NCI-H82 treated with DMSO at 0.1 percent for 48 hours (cell line): ENCODE measurements around the gene P4HB.

ENCODE experiments used
- DNase-seq: peaks from one replicate; lab custom pipeline; 2025; ENCODE audit not compliant: unreplicated experiment; lab: John Stamatoyannopoulos, UW

P4HB gene

DNA sequence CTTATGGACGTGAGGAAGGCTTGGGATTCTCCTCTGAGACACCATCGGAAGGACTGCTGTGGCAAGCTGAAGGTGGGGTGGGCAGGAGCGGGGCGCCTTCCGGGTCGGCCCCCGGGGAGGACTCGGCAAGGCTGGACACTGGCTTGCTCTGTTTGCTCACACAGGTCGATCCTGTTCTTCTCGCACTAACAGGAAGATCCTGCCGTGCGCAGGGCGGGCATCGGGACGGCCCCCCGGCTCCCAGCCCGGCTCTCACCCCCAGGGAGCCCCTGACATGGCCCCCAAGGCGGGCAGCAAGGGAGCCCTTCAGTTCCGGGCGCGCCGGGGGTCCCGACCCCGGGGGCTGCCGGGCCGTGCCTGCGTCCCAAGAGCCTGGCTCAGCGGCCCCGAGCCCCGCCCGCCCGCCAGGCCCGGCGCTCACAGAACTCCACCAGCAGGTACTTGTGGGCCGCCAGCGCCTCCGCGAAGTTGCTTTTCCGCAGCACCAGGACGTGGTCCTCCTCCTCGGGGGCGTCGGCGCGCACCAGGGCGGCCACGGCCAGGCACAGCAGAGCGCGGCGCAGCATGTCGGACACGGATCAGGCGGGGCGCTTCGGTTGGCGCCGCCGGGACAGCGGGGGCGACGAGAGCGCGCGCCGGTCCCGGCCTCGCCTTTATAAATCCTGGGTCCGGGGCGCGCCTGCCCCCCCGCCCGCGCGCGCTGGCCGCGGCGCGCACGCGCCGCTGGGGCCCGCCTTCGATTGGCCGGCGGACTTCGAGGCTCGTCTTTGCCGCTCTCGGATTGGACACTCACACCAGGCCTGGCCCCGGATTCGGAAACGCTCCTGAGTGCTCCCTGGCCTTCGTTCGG is at the start of gene P4HB:
P4HB (minus strand) TSS at position 630 of the 850 bp plus-strand sequence; CDS start at position 566, 64 bp downstream.
- DNase-seq = no peak

DNA sequence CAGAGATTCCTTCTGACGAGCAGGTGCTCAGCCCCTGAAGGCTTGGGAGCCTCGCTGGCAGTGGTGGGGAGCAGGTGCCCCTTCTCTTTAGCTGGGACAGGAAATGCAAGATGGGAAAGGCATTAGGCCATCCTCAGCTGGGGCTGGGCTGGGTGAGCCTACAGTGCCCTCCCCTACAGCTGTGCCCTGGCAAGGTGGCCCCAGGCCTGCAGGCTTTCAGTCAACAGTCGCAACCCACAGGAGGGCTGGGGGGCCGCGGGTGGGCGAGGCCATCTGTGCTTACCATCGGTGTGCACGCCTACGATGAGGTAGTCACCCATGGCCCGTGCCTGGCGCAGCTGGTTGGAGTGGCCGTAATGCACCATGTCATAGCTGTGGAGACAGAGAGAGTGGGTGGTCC is 48.9 kb upstream of the P4HB start:
- DNase-seq = no peak

DNA sequence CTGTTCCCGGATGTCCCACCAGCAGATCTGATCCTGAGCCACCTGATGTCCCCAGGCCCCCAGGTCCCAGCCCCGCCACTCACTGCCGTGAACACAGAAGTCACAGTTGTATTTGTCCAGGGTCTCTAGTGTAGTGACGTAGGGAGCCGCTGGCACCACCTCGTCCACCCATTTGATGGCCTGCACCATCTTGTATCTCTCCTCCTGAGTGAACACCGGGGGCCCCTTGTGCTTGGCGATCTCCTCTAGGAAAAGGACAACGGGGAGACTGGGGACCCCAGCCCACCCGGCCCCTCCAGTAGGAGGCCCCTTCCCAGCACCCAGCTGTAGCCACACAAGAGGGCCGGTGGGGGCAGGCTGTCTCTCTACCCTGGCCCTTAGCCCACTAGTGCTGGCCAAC is 48.5 kb upstream of the P4HB start:
- no peak for DNase-seq

DNA sequence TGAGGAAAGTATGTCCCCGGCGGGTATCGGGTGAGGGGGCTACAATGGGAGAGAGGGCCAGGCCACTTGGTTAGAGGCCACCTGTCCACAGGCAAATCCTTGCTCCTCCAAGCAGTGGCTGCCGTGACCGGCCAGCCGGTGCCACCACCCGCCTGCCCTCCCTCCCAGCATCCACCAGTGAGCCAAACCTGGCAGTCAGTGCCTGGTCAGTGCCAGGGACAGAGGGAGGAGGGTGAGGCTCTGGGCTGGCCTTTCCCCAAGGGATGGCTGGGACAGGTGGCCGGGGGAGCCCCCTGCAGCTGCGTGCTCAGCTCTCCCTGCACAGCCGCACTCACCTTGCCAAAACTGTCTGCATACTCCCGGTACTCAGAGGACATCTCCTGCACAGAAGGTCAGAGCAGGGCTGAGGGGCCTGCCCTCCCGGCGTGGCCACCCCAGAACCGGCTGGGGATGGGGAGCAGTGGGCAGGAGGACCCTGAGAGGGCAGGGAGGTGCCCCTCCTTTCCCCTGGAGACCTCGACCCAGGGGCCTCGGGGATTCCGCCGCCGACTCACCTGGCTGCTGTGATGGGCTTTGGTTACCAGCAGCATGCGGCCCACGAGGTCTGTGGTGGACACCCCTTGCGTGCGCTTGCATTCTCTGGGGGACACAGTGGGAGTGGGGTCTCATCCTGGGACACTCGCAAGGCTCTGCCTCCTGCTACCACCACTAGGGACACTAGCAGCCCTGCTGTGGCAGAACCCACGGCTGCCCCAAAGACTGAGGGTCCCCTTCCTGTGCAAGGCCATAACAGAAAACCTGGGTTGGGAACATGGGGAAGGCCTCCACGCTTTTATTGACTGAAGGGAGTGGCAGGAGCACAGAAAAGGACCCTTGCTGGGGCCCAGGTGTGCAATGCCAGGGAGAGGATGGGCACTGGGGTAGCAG is 47.1 kb upstream of the P4HB start:
- no peak for DNase-seq

DNA sequence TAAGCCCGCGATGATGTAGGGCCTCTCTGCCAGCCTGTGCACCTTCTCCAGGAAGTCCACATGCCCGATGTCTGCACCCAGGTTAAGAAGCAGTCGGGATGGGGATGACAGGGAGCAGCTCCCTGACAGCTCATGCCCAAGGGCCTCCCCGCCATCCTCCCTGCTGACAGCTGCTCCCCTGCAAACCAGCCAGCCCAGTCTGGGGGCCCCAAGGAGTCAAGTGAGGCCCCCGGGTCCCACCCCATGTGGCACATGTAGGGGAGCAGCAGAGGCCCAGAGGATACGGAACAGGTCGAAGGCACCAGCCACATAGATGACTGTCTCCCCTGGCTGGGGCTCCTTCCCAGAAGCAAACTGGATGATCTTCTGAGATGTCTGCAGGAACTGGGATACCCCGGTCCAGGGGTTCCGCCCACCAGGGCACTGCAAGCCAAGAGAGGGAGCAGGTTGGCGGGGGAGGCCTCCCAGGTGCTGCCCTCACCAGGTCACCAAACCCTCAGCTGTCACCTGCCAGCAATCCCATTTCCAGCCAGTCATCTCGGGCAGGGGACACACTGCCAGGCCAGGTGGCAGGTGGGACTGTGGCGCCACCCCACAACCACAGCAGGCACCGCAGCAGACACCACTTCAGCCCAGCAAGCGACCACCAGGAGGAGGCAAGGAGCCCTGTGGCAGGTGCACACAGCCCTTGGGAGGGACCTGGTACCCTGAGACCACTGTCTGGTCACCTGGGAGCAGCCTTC is 46.3 kb upstream of the P4HB start:
- DNase-seq = no peak

DNA sequence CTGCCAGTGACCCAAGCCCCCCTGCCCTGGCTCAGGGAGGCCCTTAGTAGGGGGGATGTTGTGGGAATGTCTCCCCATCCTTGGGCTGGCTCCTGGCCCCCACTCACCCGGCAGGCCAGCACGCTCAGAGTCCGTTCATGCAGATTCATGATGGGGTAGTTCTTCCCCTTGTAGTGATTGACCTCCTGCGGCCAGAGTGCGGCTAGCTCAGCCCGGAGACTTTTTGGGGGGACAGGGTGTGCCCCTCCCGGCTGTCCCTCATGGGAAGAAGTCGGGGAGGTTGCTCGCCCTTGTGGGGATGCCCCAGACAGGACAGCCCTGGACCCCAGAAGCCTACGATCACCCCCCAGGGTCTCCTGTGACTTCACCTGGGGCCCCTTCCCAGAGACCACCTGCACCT is 45.7 kb upstream of the P4HB start:
- DNase-seq = no peak

DNA sequence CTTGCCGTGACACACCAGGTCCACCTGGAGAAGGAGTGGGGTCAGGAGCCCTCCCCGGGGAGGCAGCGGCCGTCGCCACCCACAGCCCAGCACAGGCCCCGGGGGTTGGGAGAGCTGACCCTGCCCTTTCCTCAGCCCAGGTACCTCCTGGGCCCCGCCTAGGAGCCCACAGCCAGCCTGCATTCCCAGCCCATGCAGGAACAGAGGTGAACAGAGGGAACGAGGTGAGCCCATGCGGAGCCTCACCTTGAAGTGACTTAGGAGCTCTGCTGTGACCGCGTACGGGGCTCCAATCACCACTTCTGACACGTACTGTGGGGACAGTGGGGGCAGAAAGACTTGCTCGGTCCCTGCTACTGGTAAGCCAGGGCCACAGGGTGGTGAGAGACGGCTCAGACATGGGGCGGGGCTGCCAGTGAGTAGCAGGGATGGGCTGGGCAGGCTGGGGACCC is 45.1 kb upstream of the P4HB start:
- no peak for DNase-seq

DNA sequence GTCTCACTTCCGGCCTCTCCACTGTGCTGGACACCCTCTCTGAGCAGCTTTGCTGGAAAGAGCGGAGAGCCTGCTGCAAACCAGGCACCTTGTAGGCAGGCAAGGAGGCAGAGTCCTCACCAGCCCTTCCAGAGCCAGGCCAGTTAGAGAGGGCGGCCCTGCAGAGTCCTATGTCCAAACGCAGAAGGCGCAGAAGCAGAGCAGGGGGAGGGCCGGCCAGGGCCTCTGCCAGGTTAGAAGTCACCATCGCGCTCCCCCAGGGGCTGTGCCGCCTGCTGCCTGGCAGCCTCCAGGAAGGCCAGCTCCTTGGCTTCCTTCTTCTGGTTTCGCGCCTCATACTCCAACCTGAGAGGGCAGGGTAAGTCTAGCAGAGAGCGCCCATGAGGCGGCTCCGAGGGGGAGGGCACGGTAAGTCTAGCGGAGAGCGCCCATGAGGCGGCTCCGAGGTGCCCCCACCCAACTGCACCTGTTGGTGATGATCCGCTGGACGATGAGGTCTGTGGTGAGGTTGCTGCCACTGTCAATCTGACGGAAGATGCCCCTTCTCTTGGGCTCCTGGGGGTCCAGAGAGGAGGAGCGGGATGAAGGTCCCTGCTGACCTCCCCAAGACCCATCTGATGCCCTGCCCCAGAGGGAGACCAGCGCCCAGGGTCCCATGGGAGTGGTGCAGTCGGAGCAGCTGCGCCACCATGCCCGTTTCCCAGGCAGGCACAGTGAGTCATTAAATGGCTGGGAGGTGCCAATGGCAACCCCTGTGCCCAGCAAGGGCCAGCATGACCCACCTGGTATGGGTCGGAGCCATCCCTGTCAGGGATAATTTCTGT is 44.5 kb upstream of the P4HB start:
- DNase-seq = no peak

DNA sequence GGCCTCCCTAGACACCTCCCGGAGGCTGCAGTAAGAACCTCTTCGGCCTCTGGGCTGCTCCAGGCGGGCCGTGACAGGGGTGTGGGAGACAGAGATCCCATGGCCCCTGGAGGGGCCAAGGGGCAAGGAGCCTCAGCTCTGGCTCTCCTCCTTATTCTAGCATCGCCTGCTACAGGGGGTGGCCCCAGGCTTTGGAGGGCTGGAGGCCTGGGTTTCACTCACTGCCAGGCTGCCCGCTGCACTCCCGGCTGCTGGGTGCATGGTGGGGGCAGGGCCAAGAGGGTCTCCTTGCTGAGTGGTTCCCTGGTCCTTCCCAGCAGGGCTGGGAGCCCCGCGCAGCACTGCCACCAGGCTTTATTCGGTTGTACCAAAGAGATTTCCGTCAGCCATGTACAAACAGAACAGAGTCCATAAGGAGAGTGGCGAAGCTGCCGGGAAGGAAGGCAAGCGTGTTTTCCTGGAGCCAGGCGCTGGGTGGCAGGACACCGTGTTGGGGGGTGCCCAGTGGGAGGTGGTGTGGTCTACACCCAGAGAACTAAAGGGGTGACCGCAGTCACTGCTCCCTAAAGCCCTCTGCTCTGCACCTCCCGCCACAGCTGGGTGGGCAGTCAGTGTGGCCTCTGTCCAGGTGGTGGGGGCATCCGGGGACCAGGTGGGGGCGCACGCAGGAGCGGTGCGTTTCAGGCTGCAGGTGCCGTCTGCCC is 43.7 kb upstream of the P4HB start:
- DNase-seq = no peak

DNA sequence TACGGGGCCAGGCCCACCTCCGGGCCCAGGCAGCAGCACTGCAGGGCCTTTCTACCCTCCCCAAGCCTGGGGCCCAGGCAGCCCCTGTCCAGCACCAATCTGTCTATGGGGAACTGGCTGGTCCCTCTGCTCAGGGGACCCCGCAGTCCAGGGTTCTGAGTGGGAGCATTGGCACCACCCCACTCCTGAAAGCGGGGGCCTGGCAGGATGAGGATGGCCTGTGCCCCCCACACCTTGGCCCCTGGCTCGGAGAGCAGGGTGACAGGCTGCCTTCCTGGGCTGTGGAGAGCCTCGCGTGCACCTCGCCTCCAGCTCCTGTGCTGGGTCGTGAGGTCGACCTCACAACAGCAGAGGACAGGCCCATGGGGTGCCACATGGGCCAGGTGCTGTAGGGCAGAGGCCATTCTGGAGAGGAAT is 43.1 kb upstream of the P4HB start:
- no peak for DNase-seq

DNA sequence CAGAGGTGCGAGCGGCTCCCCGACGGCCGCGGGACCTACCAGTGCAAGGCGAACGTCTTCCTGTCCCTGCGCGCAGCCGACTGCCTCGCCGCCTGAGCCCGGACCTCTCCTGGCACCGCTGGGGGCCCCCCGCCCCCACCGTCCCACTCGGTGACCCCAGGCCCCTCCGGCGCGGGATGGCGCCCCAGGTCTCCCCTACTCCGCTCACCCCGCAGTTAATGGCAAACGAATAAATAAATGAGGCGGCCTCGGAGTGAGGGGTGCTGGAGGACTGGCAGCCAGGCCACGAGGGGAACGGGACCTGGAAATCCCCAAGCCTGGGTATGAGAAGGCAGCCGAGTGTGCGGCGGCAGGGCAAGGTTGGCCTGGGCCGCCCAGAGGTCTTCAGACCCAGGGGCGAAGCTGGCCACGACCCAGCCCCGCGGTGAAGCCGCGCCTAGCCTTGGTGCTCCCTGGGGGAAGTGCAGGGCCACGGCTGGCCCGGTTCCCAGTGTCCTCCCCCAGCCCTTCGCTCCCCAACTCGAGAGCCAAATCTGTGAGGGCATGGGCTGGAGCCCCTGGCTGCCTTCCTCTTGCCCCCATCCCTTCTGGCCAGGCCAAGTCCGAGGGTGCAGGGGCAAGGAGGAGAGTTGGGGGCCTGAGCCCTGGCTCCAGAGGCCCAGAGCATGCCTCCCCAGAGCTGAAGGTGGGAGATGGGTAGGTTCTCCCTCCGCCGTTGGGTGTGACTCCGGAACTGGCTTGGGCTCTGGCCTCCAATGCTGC is 42.5 kb upstream of the P4HB start:
- DNase-seq = no peak

DNA sequence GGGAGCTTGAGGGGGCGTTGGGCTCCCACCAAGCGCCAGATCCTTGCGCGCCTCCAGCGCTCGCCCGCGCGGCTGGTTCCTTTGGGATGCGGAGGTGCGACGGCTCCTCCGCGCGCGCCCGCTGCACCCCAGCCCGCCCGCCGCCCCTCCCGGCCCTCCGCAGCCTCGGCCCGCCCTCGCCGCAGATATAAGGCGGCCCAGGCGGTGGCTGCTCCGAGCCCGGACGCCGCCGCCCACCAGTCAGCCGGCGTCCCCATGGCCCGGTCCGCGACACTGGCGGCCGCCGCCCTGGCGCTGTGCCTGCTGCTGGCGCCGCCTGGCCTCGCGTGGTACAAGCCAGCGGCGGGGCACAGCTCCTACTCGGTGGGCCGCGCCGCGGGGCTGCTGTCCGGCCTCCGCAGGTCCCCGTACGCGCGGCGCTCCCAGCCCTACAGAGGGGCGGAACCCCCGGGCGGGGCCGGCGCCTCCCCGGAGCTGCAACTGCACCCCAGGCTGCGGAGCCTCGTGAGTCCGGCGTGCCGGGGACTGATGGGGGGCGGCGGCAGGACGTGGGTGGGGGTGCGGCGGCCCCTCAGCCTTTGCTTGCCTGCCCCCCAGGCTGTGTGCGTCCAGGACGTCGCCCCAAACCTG is 41.8 kb upstream of the P4HB start, which contains the start of gene NPB:
NPB (plus strand) TSS at position 216 of the 630 bp plus-strand sequence; CDS start at position 256, 40 bp downstream.
- no peak for DNase-seq

DNA sequence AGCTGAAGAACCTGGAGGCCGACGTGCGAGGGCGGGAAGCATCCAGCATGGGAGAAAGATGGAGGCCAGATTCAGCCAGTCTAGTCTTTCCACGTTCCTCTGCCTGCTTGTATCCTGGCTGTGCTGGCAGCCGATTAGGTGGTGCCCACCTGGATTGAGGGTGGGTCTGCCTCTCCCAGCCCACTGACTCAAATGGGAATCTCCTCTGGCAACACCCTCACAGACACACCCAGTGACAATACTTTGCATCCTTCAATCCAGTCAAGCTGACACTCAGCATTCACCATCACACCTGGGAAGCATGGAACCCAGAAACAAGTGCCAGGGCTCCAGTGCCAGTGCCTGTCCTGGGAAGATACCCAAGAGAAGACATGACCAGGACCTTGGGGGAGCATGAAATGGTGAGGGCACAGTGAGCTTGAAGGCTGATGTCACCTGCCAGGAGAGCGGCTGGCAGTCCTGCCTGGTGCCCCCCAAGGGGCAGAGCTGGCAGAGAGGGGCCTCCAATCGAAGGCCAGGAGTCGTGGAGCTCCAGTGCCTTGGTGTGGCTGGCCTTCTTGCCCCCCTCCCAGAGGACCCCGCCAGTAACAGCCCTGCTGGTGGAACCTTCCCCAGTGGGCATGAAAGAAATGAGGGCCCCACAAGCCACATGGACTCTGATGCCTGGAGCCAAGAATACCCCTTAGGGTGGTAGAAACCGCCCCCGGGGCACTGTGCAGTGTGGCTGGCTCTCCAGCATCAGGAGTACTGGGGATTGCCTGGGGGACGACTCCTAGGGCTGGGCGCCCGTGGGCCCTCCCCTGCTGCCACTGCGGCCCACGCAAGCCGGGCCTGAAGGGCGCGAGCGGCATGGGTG is 41.1 kb upstream of the P4HB start:
- no peak for DNase-seq

DNA sequence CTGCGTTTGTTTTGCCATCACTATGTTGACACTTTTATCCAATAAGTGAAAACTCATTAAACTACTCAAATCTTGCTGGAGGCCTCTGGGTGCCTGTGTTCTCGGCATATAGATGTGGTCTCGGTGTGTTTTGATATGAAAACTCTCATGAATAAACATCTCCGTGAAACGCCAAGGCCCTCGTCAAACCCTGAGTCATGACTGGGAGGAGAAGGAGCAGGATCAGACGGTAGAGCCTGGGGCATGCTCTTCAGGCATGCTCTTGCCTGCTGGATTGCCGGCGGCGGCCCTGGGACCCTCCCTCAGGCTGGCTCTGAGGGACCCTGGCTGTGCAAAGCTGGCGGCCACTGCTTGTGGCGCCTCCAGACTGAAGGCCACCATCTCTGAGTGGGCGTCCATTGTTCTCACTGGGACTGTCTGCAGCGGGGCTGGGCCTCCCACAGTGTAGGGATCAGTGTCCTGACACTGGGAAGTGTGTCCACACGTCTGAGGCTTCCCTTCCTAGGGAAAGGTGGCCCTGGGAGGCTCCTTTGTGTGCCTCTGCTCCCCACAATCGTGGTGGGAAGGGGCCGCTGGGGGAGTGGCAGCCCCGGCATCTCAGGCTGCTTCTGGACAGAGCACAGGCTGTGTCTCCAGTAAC is 40.0 kb upstream of the P4HB start:
- no peak for DNase-seq

DNA sequence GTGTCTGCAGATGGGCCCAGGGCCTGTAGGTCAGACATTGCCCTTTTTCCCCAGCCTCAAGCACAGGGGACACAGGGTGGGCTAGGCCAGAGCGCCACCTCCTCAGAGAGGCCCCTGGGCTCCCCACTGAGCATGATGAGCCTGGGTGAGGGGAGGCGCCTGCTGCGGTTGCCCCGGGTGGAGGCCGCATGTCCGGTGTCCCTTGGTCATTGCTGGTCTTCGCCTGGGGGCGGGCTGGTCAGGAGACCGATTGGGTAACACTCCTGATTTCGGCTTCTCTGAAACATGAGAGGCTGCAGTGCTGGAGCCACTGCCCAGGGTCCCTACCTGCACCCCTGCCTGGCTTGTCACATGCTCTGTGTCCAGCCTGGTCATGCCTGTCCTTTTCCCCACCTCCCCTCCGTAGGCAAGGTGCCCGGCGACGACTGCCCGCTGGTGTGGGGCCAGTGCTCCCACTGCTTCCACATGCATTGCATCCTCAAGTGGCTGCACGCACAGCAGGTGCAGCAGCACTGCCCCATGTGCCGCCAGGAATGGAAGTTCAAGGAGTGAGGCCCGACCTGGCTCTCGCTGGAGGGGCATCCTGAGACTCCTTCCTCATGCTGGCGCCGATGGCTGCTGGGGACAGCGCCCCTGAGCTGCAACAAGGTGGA is 39.3 kb upstream of the P4HB start:
- DNase-seq = no peak

DNA sequence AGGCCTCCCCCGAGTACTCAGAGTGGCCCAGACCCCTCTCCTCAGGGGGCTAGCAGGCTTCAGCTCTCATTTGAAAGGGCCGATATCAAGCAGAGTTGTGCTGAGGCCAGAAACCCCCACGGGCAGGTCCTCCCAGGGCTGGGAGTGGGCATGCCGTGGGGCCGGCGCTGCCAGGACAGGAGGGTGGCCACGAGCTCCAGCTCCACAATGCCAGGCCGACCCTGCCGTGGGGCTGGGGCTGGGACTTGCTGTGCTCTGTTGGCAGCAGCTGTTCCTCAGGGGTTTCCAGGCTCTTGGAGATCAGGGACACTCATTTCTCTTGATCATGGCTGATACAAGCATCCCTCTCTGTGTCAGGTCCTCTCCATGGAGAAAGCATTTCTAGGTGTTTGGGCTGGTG is 38.5 kb upstream of the P4HB start:
- DNase-seq = no peak
